Sigmoid colon (tissue), 7 donors: ENCODE data around the gene DMAC2. TPM values are rescaled to one million over a fixed set of nuclear protein-coding genes. Genes with fewer than 3 reads are reported as not detected.

Experiments
- DNase-seq: peaks from one replicate; pipeline ENCODE4 v3.0.0-alpha.2; 2019
- H3K27ac ChIP-seq, 4 donors: fragments of 200-600 bp; sonication (generic); one replicate each; pipeline ENCODE4 v1.5.1; 2016 to 2019; ENCODE audit warnings: mild to moderate bottlenecking in 1 of 4
- H3K27me3 ChIP-seq, 3 donors: fragments of 200-600 bp; sonication (generic); one replicate each; pipeline ENCODE4 v1.5.1; 2019; ENCODE audit warnings: mild to moderate bottlenecking in 1 of 3
- H3K36me3 ChIP-seq, 4 donors: fragments of 200-600 bp; sonication (generic); one replicate each; pipeline ENCODE4 v1.5.1; 2016 to 2019
- H3K4me1 ChIP-seq, 4 donors: fragments of 200-600 bp; sonication (generic); one replicate each; pipeline ENCODE4 v1.5.1; 2017 to 2019
- H3K4me3 ChIP-seq, 4 donors: fragments of 200-600 bp; sonication (generic); one replicate each; pipeline ENCODE4 v1.5.1; 2017 to 2019; ENCODE audit warnings: mild to moderate bottlenecking in 2 of 4, moderate library complexity in 1 of 4
- H3K9me3 ChIP-seq, 4 donors: fragments of 200-600 bp in 3 of 4; sonication (generic) in 3 of 4; one replicate each; pipeline versions ENCODE4 v1.5.1 to v1.6.1; 2013 to 2019
- EP300 ChIP-seq, 4 donors: sonication (generic); formaldehyde crosslinking; IDR thresholded peaks; one replicate each; pipeline ENCODE4 v1.6.1; 2017; ENCODE audit warnings: antibody characterized with exemption in 4 of 4
- POLR2A ChIP-seq, 2 donors: fragments of 450-650 bp; IDR thresholded peaks; one replicate each; pipeline ENCODE4 v1.6.1; 2016; ENCODE audit warnings: antibody characterized with exemption in 2 of 2, mild to moderate bottlenecking in 2 of 2, moderate library complexity in 2 of 2
- POLR2AphosphoS5 ChIP-seq, 4 donors: sonication (generic); formaldehyde crosslinking; IDR thresholded peaks; one replicate each; pipeline ENCODE4 v1.6.1; 2017; ENCODE audit warnings: antibody characterized with exemption in 4 of 4
- whole genome bisulfite sequencing, 2 donors: extraction: QIAGEN DNeasy Blood & Tissue Kit; methylation state at CpG; one replicate each; pipeline ENCODE4 v1.1.7; 2013; 5-methylcytosine and 5-hydroxymethylcytosine counted together
- intact Hi-C: fragments of 100-400 bp; cut with DNase I; formaldehyde crosslinking; loops from one replicate; pipeline ENCODE4 v1.15.1; 2023
- polyA plus RNA-seq, 3 donors: library from polyadenylated mRNA; stranded (reverse); fragments of 200-250 nt; gene quantifications; one replicate each; pipeline ENCODE4 v1.2.3, GENCODE V29; 2013
- total RNA-seq, 4 donors: library from RNA; depleted of rRNA; stranded (reverse); fragments of >200 nt; gene quantifications; one replicate each; pipeline ENCODE4 v1.1.0, GENCODE V29; 2016
- TF ChIP-seq, protein P1 (sequence below), 4 experiments: fragments of 450-650 bp in 3 of 4; fragments of 200-600 bp in 1 of 4; IDR thresholded peaks; one replicate each; pipeline ENCODE4 v1.5.1; 2016 to 2019; ENCODE audit warnings: antibody characterized with exemption in 4 of 4, mild to moderate bottlenecking in 3 of 4, moderate library complexity in 2 of 4
- donor health status: healthy with polysubstance abuse.
- donor health status: Bipolar disorder and iron deficiency.
- donor health status: healthy.

DMAC2 gene
- total and polyA plus RNA-seq, 7 donors, result 33.9 to 58.0 (median 41.3) TPM

DNA sequence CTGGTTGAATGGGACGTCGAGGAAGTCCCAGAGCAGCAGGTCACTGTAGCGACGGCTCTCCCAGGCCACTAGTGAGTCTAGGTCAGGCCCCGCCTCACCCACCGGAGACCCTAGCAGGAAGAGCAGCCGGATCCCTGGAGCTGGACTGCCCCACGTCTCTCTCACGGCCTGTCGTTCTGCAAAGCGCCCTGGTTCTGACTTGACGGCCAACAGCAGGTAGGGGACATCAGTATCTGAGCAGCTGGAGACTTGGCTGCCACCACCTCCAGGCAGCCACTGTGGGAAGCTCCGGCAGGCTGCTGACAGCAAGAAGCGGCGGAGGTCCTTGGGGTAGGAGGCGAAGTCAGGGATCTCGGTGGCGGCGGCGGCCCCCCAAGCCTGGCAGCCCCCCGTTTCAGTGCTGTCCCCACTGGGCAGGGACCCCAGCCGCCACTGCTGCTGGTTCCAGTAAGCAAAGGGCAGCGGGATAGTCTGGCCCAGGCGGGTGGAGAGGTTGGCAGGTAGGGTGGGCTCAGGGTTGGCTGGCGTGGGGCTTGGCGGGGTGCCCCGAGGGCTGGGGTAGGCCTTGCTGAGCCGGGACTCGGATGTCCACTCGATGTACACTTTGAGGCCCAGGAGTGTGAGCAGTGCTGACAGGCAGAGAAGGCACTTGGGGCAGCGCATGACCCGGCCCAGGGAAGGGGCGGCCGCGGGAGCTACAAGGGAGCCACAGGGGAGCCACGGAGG lies 13.4 kb downstream of the DMAC2 start:
- Histone ChIP-seq H3K4me1 (peaks cover 0 to 40% (median 34%) of the 10 kb centered on the region in 4 donors), H3K27me3 (no peaks in the 10 kb centered on the region), H3K9me3 (no peaks in the 10 kb centered on the region), H3K36me3 (peaks cover 13 to 49% (median 14%) of the 10 kb centered on the region in 4 donors), H3K4me3 (peak overlapping the region; percentile 36 to 63 (median 56)), H3K27ac (peak overlapping the region; percentile 82 to 89 (median 86))
- no peak for TF ChIP-seq EP300 (IDR thresholded peaks at IDR 0.05)
- WGBS, 2 donors, result 15 to 70% methylated on average over 36 of the region's 36 CpGs
- no peak for DNase-seq
- intact Hi-C loops, result no loop called here

DNA sequence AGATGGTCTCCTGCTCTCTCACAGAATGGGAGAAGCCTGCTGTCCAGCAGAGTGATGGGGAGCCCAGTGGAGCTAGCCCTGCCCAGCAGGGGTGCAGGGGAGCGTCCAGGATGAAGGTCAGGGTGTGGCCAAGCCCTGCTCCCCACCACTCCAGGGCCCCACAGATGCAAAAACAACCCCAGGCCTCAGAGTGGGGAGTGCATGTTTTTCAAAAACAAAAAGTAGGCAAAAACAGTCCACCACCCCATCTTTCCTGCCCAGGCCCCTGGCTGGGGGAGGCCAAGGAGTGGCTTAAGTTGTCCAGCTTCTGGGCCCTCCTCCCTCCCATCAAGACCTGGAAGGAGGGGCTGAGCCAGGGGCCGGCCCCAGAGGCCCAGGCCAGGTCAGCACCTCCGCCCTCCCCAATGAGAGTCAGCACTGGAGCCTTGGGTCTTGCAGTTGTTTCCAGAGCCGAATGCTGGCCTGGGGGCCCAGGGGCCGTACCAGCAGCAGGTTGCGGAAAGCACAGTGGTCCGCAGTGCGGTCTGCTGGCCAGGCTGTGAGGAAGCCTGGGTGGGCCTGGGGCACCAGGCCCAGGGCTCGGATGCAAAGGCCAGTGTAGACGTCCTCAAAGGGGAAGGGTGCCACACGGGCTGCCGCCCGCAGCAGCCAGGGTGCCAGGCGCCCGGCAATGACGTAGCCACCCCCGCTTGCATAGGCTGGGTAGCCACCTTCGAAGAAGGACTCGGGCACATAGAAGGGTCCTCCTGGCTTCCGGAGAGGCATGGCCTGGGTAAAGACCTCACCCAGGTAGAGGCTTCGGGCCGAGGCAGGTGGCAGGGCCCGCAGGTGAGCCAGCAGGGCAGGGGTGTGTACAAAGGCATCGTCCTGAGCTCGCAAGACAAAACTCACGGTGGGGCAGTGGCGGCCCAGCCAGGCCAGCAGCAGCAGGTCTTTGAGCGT lies 14.3 kb downstream of the DMAC2 start:
- intact Hi-C loops, result no loop called here
- Histone ChIP-seq H3K4me1 (peaks cover 0 to 40% (median 34%) of the 10 kb centered on the region in 4 donors), H3K36me3 (peaks cover 13 to 53% (median 19%) of the 10 kb centered on the region in 4 donors), H3K27me3 (no peaks in the 10 kb centered on the region), H3K4me3 (no peak overlapping the region), H3K9me3 (no peaks in the 10 kb centered on the region), H3K27ac (peak overlapping the region in 1 of 4 donors; percentile 89)
- DNase-seq, result no peak
- TF ChIP-seq EP300 (IDR thresholded peaks at IDR 0.05) (no peak), POLR2AphosphoS5 (IDR thresholded peaks at IDR 0.05) (no peak), POLR2A (IDR thresholded peaks at IDR 0.05) (no peak)
- TF ChIP-seq, protein P1, sequence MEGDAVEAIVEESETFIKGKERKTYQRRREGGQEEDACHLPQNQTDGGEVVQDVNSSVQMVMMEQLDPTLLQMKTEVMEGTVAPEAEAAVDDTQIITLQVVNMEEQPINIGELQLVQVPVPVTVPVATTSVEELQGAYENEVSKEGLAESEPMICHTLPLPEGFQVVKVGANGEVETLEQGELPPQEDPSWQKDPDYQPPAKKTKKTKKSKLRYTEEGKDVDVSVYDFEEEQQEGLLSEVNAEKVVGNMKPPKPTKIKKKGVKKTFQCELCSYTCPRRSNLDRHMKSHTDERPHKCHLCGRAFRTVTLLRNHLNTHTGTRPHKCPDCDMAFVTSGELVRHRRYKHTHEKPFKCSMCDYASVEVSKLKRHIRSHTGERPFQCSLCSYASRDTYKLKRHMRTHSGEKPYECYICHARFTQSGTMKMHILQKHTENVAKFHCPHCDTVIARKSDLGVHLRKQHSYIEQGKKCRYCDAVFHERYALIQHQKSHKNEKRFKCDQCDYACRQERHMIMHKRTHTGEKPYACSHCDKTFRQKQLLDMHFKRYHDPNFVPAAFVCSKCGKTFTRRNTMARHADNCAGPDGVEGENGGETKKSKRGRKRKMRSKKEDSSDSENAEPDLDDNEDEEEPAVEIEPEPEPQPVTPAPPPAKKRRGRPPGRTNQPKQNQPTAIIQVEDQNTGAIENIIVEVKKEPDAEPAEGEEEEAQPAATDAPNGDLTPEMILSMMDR (IDR thresholded peaks at IDR 0.05), result no peak
- 27 to 78% methylated on average over 28 of the region's 28 CpGs for WGBS, 2 donors

DNA sequence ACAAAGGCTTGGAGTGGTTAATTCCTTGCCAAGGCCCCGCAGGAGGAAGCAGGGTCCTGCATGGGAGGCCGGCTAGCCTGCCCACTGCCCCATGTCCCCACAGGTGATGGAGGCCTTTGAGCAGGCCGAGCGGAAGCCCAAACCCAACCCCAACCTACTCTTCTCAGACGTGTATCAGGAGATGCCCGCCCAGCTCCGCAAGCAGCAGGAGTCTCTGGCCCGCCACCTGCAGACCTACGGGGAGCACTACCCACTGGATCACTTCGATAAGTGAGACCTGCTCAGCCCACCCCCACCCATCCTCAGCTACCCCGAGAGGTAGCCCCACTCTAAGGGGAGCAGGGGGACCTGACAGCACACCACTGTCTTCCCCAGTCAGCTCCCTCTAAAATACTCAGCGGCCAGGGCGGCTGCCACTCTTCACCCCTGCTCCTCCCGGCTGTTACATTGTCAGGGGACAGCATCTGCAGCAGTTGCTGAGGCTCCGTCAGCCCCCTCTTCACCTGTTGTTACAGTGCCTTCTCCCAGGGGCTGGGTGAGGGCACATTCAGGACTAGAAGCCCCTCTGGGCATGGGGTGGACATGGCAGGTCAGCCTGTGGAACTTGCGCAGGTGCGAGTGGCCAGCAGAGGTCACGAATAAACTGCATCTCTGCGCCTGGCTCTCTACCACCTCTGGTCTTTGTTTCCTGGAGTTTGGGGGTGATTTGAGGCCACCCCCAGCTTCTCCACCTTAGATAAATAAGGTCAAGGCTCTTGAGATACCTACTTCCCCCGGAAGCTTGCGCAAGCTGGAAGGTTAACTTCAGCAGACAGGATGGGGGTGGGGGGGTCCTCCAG lies 15.2 kb downstream of the DMAC2 start:
- no peaks in the 10 kb centered on the region for H3K9me3 ChIP-seq
- intact Hi-C loops, result no loop called here
- no peaks in the 10 kb centered on the region for H3K27me3 ChIP-seq
- peaks cover 0 to 40% (median 34%) of the 10 kb centered on the region in 4 donors for H3K4me1 ChIP-seq
- WGBS, 2 donors, result 59 to 80% methylated on average over 21 of the region's 21 CpGs
- no peak for DNase-seq
- H3K27ac ChIP-seq, result no peak overlapping the region
- H3K36me3 ChIP-seq, result peaks cover 19 to 62% (median 27%) of the 10 kb centered on the region in 4 donors
- no peak for TF ChIP-seq POLR2AphosphoS5 (IDR thresholded peaks at IDR 0.05)
- no peak for TF ChIP-seq POLR2A (IDR thresholded peaks at IDR 0.05)
- TF ChIP-seq, protein P1 (IDR thresholded peaks at IDR 0.05), result no peak
- TF ChIP-seq EP300 (IDR thresholded peaks at IDR 0.05), result no peak
- no peak overlapping the region for H3K4me3 ChIP-seq

DNA sequence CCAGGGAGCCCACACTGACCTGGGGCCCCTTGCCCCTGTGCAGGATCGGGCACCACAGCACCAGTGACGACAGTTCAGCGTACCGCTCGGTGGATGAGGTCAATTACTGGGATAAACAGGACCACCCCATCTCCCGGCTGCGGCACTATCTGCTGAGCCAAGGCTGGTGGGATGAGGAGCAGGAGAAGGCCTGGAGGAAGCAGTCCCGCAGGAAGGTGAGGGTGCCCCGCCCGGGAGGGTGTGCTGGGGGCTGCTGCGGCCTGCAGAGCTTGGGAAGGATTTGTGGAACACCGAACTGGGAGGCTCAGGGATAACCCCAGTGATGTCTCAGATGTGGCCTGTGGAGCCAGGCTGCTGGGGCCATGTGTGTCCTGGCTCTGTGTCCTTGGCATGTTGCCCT lies 16.8 kb downstream of the DMAC2 start:
- TF ChIP-seq EP300 (IDR thresholded peaks at IDR 0.05) (no peak), POLR2A (IDR thresholded peaks at IDR 0.05) (no peak), POLR2AphosphoS5 (IDR thresholded peaks at IDR 0.05) (no peak)
- TF ChIP-seq, protein P1 (IDR thresholded peaks at IDR 0.05), result no peak
- no peak overlapping the region for H3K27ac ChIP-seq
- no peaks in the 10 kb centered on the region for H3K9me3 ChIP-seq
- H3K27me3 ChIP-seq, result no peaks in the 10 kb centered on the region
- WGBS, 2 donors, result 91 to 95% methylated on average over 12 of the region's 12 CpGs
- peaks cover 28 to 78% (median 35%) of the 10 kb centered on the region in 4 donors for H3K36me3 ChIP-seq
- intact Hi-C loops, result no loop called here
- DNase-seq, result no peak
- peaks cover 0 to 31% (median 25%) of the 10 kb centered on the region in 4 donors for H3K4me1 ChIP-seq
- H3K4me3 ChIP-seq, result no peak overlapping the region
